HPDE6-E6E7 (cell line): ENCODE results near the gene CCDC82.

Experiments used
- DNase-seq: peaks from one replicate; pipeline ENCODE4 v3.0.0; 2011; ENCODE audit warnings: missing footprints; ENCODE audit errors: extremely low spot score

CCDC82 gene

GRCh38 chr11:96306933-96307775 is 82.6 kb downstream of the CCDC82 start:
- peak; percentile 88 for DNase-seq

- no peak for DNase-seq
Measured at GRCh38 chr11:96306600-96306932, 83.1 kb downstream of the CCDC82 start.

GRCh38 chr11:96306071-96306470 is 83.6 kb downstream of the CCDC82 start:
- no peak for DNase-seq

GRCh38 chr11:96303980-96304379 is 85.7 kb downstream of the CCDC82 start:
- no peak for DNase-seq

DNA sequence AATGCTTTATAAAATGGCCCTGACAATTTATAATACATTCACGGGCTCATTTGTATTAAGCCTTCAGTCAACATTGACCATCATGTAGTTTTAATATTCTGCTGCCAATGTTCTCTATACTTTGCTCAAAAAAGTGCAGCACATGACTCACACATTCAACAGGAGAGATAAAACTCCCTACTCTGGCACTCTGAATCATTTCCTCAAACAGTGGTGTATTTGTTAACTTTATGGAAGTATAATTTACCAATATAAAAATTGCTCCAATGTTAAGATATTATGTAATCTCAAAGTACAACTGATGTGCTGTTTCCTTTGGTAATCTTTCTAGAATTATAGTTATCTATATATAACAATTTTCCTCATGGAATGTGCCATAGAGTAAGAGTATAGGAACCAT is 86.6 kb downstream of the CCDC82 start:
- peak; percentile 48 for DNase-seq
